Activated T-helper 9 cell treated with anti-CD3 and anti-CD28 coated beads, Interleukin-2, amount 50 U/mL, for 16 hours (primary cell): ENCODE measurements around the gene UBTF.

Experiments used
- DNase-seq: peaks from one replicate; pipeline ENCODE4 v3.0.0-alpha.2; 2020; ENCODE audit warnings: low read depth

Gene UBTF

DNA sequence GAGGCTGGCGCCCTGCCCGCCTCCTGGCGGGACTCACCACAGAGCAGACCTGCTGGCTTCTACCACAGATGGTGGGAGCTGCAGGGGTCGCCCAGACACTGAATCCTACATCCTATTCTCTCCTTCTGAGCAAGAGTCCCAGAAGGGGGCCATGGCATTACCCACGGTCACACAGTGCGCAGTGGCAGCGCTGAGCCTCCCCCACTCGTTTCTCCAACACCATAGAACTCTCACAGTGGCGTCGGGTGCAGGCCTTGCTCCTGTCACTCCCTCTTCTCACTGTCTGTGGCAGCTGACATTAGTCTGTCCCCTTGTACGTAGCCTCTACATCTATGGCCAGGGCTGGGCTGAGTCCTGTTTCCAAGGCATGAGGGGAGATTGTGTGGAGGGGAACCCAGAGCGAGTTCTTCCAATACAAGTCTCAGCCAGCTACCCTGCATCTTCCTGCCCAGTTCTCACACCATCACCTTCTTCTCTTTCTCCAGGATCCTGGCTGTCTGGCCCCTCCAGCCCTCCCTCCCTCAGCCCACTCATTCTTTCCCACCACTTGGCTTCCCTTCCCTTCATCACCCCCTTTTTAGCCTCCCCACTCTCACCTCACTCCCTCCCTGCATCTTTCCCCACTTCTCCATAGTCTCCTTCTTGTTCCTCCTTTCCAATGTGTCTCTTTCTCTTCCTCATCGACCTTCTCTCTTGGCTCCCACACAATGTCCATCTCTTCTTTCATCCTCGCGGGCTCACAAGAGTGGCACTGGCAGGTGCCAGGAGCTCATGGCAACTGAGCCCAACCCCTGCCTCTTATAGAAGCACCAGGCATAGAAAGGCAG lies 5.9 kb downstream of the UBTF start:
- no peak for DNase-seq

DNA sequence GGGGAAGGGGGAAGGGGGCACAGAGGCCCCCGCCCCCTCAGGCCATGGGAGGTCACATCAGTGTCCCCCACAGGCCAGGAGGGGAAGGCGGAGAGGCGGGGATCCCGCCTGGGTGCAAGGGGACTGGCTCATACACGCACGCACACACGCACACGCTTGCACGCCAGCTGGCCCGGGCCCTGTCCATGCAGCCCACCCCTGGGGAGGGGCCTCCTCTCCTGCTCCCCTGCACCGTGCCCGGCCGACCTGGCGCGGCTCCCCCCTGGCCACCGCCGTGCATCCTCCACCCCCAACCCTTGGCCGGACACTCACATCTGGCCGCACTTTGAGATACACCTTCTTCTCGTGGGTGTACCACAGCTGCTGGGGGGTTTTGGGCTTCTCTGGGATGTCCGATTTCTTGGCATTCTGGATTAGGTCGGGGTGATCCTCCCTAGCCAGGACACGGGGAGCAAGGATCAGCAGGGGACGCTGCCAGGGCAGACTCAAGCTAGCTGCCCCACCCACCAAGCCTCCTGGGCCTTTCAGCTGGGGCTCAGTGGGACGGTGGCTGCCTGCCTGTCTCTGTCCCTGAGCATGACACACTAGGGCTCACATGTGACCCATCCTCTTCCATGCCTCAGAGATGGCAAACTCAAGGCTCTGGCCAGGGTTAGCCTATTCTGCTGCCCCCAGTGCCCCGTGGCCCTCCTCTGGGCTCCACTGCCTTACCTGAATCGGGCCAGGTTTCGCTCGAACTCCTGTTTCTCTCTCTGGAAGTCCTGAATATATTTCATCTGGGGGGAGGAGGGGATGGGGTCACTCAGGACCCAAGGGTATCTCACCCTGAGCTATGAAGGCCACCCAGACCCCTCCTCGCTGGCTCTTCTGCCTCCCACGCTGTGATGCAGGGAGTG lies 6.7 kb downstream of the UBTF start:
- DNase-seq = no peak

DNA sequence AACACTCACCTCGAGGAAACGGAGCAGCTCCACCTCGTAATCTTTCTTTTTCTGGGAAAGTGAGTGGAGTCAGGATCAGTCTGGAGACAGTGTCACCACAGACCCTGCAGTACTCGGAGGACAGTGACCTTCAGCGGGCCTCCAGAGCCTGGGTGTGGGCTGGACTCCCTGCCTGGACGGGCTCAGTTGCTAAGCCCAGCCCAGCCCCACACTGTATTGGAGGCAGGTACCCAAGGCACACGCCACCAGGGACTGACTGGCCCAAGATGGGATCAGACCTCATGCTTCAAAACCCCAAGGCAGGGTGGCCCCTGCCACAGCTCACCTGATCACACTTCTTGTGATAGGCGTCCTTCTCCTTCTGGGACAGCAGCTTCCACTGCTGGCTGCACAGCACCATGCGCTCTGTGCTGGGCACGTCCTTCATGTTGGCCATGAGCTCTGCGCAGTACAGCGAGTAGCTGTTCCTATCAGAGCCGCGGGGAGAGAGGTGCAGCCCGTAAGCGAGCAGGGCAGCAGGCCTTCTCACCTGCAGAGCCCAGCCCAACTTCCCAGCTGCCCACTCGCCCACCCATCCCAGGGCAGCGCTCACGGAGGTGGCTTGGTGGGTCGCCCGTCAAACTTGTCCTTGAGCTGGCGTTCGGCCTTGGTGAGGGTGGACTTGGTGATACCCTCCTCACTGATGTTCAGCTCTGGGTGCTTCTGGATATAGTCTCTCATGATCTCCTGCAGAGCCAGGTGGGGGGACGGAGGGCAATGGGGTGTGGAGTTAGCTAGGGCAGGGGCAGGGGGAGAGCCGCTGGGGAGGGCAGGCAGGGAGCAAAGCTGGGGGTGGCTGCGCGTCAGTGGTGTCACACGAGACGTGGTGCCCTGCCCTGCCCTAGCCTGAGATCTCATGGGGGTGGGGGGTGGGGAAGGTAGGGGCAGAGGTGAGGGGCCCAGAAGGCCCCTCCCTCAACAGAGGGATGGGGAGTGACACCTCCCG lies 7.9 kb downstream of the UBTF start:
- no peak for DNase-seq

DNA sequence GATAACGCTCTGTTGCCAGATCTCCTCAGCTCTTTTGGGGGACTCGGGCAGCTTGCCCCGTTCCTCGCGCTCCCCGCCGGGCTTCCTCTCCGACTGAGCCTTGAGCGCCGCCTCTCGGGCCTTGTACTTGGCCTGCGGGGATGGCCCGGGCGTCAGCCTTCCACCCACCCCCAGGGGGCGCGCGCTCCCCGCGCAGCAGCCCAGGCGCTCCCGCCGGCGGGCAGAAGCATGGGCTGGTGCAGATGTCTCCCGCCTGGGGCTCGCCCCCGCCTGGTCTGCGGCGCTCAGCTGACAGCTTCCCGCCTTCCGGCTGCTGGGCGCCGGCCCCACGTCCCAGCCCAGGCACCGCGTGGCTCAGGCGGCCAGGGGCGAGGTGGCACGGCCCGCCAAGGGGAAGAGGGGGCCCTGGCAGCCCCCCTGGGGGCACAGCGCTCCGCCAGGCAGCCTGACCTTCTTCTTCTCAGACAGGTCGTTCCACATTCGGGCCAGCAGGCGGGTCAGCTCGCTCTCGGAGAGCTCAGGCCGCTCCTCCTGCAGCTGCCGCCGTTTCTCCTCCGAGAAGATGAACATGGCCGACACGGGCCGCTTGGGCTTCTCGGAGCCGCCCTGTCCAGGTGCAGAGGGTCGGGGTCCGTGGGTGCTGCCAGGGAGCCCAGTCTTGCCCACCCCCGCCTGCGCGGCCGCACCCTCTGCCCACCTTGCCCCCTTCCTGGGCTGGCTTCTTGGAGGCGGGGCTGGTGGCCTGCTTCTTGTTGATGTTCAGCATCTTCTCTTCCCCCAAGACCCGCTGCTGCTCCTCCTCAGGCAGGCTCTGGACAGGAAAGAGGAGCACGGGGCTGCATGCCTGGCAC lies 8.9 kb downstream of the UBTF start:
- peak; percentile 86 for DNase-seq

DNA sequence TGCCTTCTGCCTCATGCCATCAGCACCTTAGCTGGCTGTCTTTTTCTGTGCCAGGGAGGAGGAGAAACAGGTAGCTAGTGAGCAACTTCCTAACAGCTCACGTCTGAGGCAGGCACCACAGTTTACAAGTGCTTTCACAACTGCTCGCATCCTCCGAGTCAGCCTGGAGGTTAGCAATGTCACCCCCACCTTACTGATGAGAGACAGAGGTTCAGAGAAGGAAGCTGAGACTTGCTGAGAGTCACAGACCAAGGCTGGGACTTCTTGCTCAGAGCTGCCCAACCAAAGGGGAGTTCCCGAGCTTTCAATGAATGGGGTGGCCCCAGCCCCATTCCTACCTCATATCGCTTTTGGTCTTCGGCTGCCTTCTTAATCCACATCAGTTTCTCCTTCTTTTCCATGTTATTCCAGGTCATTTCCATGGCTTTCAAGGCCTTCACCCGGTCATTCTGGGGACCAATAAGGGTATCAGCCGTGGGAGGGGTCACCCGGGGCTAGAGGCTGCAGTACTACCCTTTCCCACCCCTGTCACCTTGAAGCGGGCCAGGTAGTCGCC lies 9.6 kb downstream of the UBTF start:
- DNase-seq = no peak

DNA sequence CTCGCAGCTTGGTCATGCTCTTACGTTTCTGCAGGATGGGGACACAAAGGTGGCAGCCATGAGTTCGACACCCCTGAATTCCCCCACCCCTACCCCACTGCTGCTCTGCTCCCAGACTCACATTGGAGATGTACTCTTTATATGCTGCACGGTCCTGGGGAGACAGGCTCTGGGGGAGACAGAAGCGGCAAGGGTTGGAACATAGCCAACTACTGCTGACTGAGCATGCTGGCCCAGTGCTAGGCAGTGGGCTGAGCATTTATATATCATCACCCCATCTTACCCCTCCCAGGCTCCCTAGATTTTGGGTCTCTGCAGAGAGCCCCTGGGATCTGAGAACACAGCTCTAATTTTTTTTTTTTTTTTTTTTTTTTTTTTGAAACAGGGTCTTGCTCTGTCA lies 11.7 kb downstream of the UBTF start:
- no peak for DNase-seq

DNA sequence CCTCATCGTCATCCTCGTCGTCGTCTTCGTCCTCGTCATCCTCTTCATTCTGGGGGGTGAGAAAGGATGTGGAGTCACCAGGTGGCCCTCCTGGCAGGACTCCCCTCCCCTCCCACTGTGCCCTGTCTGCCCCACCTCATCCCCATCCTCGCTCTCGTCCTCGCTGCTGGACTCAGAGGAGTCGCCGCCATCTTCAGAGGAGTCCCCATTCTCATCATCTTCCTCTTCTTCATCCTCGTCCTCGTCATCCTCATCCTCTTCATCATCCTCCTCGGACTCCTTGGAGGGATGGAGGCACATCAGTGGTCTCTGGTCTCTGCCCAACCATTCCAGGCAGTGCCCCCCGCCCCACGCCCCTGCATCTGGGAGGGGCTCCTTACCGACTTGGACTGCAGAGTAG lies 12.2 kb downstream of the UBTF start:
- DNase-seq = no peak

DNA sequence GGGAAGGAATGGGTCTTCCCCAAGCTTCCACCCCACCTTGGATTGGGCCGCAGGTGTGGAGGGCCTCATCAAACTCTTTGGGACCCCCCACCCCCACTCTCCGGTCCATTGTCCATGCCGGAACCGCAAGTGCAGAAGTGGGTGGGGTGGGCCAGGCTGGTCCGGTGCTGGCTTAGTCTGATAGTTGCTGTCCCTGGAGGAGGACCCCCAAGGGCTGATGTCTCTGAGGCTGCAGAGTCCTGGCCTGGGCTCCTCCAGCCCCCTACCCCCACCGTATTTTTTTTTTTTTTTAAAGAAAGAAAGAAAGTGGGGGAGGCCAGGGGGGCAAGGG lies 12.7 kb downstream of the UBTF start:
- no peak for DNase-seq

DNA sequence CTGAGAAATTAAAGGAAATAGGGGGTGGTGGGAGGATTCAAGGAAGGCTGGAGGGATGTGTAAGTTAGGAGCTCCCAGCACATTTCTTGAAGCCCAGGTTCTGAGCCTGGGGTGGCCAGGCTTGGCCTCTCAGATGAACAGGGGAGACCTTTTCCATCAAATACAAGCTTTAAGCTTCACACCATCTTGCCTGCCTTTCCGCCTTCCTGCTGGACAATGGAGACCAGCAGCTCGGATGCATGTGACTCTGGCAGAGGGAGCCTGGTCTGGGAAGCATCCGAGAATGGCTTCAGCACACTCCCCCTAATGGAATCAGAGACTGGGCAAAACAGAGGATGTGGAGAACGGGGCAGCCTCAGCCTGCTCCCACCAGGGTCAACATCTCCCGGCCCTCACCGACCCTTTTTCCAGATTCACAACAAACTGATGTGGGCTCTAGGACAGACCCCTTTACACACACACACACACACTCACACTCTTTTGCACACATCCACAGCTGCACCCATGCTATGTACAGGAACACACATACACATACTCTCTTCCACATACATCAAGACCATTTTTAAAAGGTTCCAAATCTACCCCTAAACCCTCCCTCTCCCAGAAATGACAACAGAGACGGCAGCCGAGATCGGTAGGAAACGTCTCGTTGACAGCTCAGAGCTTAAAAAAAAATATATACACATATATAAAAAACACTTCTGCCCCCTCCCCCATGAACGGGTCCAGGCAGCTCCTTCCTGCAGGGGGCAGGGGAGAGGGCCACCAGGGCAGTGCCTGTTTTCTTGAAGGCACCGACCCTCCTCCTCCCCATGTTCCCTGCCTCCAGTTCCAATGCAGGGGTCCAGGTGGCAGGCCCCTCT lies 13.3 kb downstream of the UBTF start:
- no peak for DNase-seq

DNA sequence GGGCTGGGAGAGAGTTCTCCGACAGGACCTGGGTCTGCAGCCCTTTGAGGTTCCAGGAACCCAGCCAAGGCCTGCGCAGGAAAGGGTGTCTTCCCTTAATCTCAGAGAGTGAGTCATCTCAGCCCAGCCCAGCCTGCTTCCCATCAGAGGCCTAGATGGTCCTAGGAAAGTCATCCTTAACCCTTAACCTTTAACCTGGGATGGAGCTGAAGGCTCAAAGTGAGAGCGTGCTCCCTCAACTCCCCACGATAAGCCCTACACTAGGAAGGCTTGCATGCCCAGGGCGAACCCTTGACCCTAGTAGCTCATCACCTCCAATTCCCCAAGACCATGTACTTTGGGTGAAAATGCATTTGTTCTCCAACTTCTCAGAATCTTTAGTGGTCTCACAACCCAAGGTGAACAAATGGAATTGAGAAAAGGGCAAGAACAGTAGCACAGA lies 15.0 kb downstream of the UBTF start:
- DNase-seq = no peak

DNA sequence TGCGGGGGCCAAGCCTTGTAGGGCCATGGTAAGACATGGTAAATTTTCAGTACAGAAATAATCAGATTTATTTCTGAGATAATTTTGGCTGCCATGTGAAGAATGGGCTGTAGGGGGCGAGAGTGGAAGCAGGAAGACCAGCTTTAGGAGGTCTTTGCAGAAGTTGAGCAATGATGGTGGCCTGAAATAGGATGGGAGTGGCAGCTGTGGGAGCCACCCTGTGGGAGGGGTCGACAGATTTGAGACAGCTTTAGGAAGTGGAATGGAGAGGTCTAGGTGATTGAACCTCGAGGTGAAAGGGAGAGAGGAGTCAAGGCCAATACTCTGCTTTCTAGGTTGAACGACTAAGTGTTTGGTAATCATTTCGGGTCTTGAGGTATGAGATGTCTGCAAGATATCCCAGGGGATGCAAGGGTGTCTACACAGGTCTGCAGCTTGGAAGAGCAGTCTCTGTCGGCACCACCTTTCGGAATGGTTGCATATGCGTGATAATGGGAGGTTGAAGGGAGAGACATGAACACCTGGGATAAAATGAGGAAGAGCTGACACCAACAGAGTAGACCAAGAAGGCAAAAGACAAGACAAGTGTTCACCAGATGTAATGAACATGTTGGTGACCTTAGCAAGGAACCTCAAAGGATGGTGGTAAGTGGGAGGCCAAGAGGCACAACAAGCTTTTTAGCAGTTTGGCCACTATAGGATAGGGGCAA lies 15.6 kb downstream of the UBTF start:
- no peak for DNase-seq

DNA sequence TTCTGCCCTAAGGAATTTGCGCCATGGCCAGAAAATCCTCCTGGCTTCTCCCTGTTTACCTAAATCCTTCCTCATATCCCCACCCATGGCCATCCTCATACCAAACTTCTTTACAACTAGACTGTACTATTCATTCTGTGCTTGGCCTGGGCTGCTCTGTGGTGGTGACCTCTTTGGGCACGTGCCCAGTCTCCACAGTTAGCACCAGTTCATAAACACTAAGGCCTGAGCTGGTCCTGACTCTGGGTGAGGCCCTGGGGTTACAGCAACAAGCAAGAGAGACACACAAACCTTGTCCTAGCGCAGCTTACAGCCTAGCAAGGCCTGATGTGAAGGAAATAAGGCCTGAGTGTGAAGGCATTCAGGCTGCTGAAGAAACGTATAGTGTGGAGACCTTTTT lies 16.7 kb downstream of the UBTF start:
- no peak for DNase-seq

DNA sequence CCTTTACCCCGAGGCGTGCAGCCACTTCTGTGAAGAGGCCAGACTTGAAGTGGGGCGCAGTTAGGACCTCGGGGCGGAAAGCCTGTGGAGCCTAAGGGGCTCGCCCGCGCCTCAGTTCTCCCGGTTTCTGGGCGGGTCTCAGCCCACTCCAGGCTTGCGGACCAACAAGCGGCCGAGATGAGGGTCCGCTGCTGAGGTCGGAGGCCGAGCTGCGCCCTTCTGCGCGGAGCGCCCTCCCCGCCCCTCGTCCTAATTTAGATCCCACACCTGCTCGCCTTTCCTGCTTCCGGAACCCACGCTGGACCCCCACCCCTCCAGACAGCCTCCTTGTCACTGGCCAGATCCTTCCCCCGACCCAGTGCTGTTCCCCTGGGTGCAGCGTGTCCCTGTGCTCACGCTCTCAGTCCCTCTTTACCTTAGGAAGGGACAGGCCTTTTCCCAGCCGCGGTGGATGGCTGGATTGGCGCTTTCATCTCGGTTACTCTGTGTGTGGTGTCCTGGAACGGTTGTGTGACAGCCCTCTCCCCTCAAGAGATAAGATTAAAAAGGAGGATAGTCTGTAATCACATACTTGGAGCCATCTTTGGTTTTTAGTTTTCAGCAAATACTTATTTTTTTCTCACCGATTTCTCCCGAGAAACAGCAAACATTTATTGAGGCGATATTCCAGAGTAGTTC lies 18.9 kb downstream of the UBTF start:
- DNase-seq = no peak

DNA sequence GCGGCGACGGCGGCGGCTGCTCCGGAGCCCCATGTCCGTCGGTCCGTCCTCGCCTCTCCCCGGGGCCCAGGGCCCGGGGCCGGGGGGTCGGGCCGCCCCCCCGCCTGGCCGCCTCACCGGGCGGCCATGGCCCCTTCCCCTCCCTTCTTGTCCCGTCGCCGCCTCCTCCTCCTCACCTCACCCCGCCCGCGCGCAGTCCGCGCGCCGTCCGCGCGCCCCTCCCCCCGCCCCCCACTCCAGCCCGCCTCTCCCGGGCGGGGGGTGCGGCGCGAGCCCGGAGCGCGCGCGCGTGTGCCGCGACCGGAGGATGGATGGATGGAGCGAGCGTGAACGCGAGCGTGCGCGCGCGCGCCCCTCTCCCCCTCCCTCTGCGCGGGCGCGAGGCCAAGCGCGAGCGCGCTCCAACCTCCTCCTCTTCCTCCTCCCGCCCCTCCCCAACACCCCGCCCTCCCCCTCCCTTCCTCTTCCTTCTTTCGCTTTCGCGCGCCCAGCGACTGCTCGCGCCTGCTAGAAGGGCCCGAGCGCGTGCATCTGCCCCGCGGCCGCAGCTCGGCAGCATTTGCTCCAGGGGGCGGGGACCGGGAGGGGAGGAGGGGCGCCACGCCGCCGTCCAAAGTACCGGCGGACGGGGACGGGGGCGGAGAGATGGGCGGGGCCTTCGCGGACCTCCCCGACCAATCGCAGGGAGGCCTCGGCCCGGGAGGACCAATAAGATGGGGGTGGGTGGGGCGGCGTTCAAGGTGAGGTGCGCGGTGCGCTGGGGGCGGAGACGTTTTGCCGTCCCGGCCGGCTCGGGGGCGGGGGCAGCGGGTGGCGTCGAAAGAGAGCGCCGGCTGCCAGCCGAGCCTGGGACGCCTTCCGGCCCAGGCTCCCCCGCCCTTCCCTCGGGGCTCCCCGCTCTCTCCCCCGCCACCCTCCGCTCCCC lies 19.7 kb downstream of the UBTF start, which contains the start of gene ATXN7L3:
Gene ATXN7L3 (minus strand): TSS at position 332 of the 925 bp plus-strand sequence. CDS start 1,814 bp downstream, outside the sequence.
- peak; percentile 100 for DNase-seq

DNA sequence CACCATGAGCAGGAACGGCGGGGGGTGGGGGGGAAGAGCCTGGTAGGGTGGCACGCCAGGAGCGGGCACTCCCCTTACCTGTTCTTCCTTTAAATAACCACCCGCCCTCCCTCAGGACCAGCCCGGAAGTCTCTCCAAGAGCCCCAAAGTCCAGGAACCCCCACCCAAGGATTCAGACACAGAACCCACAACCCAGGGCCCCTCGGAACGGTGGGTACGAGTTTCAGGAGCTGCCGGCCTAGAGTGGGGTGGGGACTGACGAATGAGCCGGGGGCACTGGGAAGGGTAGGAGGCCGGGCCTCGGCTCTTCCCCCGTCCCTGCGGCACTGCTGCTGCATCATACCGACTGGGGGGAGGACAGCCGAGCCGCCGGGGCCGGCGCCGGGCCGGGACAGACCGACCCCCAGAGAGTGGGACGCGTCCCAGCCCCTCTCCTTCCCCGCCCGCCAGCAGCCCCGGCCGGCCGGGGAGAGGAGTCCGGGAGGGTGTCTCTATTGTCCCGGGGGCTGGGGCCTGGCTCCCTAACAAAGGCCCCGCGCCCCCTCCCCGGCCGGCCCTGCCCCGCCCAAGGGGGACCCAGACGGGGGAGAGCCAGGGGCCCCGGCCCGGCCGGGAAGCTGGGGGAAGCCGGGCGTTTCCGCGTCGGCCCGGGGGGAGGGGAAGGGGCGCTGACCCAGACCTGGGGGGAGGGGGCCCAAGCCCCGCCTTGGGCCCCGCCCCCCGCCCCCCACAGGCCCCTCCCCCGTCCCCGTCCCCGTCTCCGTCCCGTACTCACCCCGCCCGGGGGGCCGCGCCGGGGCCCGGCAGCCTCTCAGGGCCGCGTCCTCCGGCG lies 20.5 kb downstream of the UBTF start:
- DNase-seq = peak; percentile 44

DNA sequence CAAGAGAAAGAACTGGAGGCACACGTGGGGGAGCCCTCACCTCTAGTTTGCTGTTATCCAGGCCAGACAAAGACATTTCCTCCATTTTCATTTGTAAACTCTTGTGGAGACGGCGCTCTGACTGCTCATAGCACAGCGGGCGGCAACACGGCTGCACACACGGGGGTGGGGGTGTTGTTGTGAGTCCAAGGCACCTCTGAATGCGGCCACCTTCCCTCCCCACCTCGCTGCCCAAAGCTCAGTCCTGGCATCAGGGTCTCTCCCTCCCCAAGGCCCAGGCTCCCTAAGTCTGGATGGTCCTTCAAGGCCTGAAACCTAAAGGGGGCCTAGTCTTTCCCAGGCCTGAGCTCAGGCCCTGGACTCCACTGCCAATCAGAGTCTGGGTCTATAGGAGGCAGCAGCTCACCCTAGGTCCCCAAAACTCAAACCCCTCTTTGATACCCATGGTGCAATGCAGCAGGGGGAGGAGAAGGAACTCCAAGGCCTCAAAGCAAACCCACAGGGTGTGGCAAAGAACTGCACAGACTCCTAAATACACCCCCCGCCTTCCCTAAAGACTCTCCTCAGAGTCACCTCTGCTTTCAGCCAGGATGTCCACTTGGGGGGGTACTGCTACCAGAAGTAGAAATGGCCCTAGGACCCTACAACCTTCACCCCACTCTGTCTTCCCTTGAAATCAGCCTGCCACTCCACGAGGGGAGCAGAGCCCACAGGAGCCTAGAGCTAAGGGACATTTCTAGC lies 21.3 kb downstream of the UBTF start:
- DNase-seq = no peak
